NCI-H69 (cell line): ENCODE results near the gene KCTD17.
A peak's percentile ranks its signal among the peaks of the same experiment; 100 is the strongest.

Source experiments
- DNase-seq: peaks from one replicate; lab custom pipeline; 2025; lab: John Stamatoyannopoulos, UW

The KCTD17 gene

DNA sequence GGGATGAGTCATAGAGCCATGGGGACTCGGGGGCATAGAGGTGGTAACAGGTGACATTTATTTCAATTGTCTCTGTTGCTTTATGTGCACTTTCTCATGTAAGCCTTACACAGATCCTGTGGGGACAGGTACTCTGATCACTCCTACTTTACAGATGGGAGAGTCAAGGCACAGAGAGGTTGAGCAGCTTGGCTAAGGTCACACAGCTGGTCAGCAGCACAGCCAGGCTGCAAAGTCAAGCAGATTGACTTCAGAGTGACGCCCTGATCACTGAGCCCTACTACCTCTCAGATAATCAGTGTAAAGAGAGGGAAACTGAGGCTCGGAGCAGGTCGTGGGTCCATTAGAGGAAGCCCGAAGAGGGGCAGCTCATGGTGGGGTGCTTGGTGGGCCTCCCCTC, 54.4 kb downstream of the KCTD17 start:
- DNase-seq, result no peak

DNA sequence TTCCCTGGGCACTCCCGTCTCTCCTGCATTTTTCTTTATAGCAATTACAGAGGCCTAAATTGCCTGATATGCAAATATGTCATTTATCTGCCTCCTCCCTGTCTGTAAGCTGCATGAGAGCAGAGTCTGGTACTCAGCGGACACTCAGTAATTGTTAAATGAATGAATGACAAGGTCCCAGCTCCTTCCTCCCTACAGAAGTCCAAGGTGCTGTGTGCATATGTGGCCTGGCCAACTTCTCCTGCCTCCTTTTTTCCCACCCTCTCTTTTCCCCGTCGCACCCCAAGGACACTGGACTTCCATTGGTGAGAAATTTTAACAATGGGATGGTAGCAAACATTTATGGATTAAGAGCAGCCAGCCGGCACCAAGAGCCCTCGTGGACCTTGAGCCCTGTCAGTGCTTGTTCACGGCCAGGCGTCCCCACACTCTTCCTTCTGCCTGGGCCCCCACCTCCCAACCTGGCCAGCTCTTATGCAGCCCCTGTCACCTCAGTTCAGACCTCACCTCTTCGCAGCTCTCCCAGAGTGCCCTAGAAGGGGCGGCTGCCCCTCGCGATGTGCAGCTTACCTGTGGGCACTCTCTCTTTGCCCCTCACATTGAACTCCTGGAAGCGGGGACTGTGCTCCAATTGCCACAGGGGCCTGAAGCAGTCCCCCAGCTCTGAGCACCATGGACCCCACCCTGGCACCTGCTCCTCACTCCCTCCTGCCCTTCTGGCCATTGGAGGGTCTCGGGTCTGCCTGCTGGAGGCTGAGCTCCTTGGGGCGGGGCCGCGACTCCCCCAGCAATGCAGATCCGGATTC, 56.5 kb downstream of the KCTD17 start:
- DNase-seq, result peak; percentile 32

GRCh38 chr22:37109242-37109917, 57.8 kb downstream of the KCTD17 start, which contains the start of gene TMPRSS6:
TSS of gene TMPRSS6 (minus strand) at chr22:37109713. CDS start at chr22:37103417, 6,296 bp downstream.
- peak; percentile 69 for DNase-seq

- DNase-seq, result no peak
Measured at GRCh38 chr22:37111156-37111717, 59.7 kb downstream of the KCTD17 start.

DNA sequence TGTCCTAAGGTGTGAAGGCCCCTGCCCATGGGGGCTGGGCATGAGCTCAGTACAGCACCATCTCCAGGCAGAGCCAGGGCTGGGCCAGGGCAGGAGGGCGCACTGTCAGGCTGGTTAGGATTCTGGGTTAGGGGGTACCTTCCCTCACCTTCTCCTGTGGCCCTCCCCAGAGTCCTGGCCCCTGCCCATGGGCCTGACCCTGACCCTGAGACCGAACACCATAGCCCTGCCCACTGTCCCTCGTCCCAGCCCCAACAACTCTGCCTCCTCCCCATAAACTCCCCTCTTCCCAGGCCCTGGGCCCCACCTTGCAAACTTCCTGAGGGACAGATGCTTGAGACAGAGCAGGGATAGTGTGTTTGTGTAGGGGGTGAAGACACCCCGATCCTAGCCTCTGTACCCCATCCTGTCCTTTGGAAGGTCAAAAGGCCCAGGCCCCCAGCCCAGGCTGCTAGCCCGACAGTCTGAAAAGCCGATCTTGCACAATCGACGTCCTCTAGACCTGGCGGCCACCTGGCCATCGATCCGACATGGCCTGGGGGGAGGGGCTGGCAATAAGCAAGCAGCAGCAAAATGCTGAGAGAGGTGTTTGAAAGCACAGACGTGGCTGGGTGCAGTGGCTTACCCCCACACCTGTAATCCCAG, 60.7 kb downstream of the KCTD17 start:
- DNase-seq, result no peak
